SK-N-SH (cell line): ENCODE results near the gene CEP170B. TPM values are rescaled to one million over a fixed set of nuclear protein-coding genes. Genes with fewer than 3 reads are reported as not detected.

ENCODE experiments used
- CTCF ChIA-PET: fragments of 300-600, 350-600 bp; formaldehyde crosslinking; extraction: SDS; loops from one replicate; lab custom pipeline; 2021; lab: Yijun Ruan, JAX
- POLR2A ChIA-PET: fragments of 350-600 bp; sonication (Branson Sonifier 250); formaldehyde crosslinking; extraction: SDS; loops from one replicate; lab custom pipeline; 2020; ENCODE audit warnings: antibody characterized with exemption, inconsistent platforms; lab: Yijun Ruan, JAX
- DNase-seq: peaks from one replicate; pipeline ENCODE4 v3.0.0; 2012
- H2AFZ ChIP-seq: fragments of 200-600 bp; sonication (generic); 2 replicates; pipeline ENCODE4 v1.8.1; 2016; ENCODE audit warnings: antibody characterized with exemption, mild to moderate bottlenecking, low read depth
- H3F3A ChIP-seq: fragments of 200-600 bp; sonication (generic); replicated peaks from 2 replicates; pipeline ENCODE3; 2016; ENCODE audit warnings: antibody characterized with exemption, mild to moderate bottlenecking; ENCODE audit not compliant: insufficient read depth
- H3K27ac ChIP-seq, 2 experiments: fragments of 200-500 bp in 1 of 2; fragments of 200-600 bp in 1 of 2; sonication (Bioruptor generic) in 1 of 2; sonication (generic), shearing (Covaris generic) in 1 of 2; 2 replicates each; pipeline versions ENCODE4 v1.5.1 to v1.6.1; 2014 to 2016; ENCODE audit warnings: low read depth in 2 of 2, inconsistent platforms in 1 of 2, low read length in 1 of 2, mild to moderate bottlenecking in 1 of 2, mixed read lengths in 1 of 2
- H3K27me3 ChIP-seq: fragments of 200-600 bp; sonication (generic), shearing (Covaris generic); 2 replicates; pipeline ENCODE4 v1.6.1; 2016; ENCODE audit warnings: mixed run types; ENCODE audit not compliant: insufficient read depth
- H3K36me3 ChIP-seq, 2 experiments: fragments of 200-500 bp in 1 of 2; fragments of 200-600 bp in 1 of 2; sonication (Bioruptor generic) in 1 of 2; sonication (generic) in 1 of 2; replicated peaks in 1 of 2; 2 replicates each; pipeline versions ENCODE3 to v1.5.1; 2014 to 2016; ENCODE audit warnings: low read length in 1 of 2, mild to moderate bottlenecking in 1 of 2; ENCODE audit not compliant: insufficient read depth in 2 of 2, control insufficient read depth in 1 of 2
- H3K4me1 ChIP-seq, 2 experiments: fragments of 200-500 bp in 1 of 2; fragments of 200-600 bp in 1 of 2; sonication (Bioruptor generic) in 1 of 2; sonication (generic), shearing (Covaris generic) in 1 of 2; 2 replicates each; pipeline versions ENCODE4 v1.5.1 to v1.6.1; 2014 to 2016; ENCODE audit warnings: low read depth in 1 of 2, low read length in 1 of 2, mixed run types in 1 of 2; ENCODE audit not compliant: insufficient read depth in 2 of 2, control insufficient read depth in 1 of 2
- H3K4me2 ChIP-seq: fragments of 200-600 bp; sonication (generic), shearing (Covaris generic); 2 replicates; pipeline ENCODE4 v1.6.1; 2017; ENCODE audit warnings: mixed run types
- H3K4me3 ChIP-seq, 2 experiments: fragments of 200-500 bp in 1 of 2; fragments of 200-600 bp in 1 of 2; sonication (Bioruptor generic) in 1 of 2; sonication (generic), shearing (Covaris generic) in 1 of 2; 2 replicates each; pipeline versions ENCODE4 v1.5.1 to v1.8.1; 2014 to 2016; ENCODE audit warnings: low read depth in 2 of 2, inconsistent platforms in 1 of 2, low read length in 1 of 2, mild to moderate bottlenecking in 1 of 2, mixed read lengths in 1 of 2, moderate library complexity in 1 of 2
- H3K79me2 ChIP-seq: fragments of 200-600 bp; sonication (generic); 2 replicates; pipeline ENCODE4 v1.8.1; 2017; ENCODE audit warnings: mild to moderate bottlenecking; ENCODE audit not compliant: insufficient read depth
- H3K9ac ChIP-seq: fragments of 200-600 bp; sonication (generic); 2 replicates; pipeline ENCODE4 v1.6.1; 2017; ENCODE audit warnings: mixed run types
- H3K9me2 ChIP-seq: fragments of 200-600 bp; sonication (generic); 2 replicates; pipeline ENCODE4 v1.6.1; 2017; ENCODE audit warnings: mixed run types
- H3K9me3 ChIP-seq: fragments of 200-600 bp; sonication (generic); 2 replicates; pipeline ENCODE4 v1.6.1; 2017; ENCODE audit warnings: mixed run types, mild to moderate bottlenecking, moderate library complexity
- H4K20me1 ChIP-seq: fragments of 200-600 bp; sonication (generic); 2 replicates; pipeline ENCODE4 v1.6.1; 2017; ENCODE audit warnings: mild to moderate bottlenecking, mixed run types; ENCODE audit not compliant: insufficient read depth
- CHD2 ChIP-seq: fragments of 150-350 bp; IDR thresholded peaks from 2 replicates; pipeline ENCODE4 v1.6.1; 2018; ENCODE audit warnings: low read length; ENCODE audit not compliant: partially characterized antibody
- ELF1 ChIP-seq: IDR thresholded peaks from 2 replicates; pipeline ENCODE4 v1.4.0; 2012
- FOSL2 ChIP-seq: IDR thresholded peaks from 2 replicates; pipeline ENCODE4 v1.4.0; 2012; ENCODE audit warnings: low read depth, mild to moderate bottlenecking, moderate library complexity, borderline replicate concordance
- FOXJ3 ChIP-seq: sonication (generic); formaldehyde crosslinking; IDR thresholded peaks from 2 replicates; pipeline ENCODE4 v1.5.1; 2020; ENCODE audit warnings: mild to moderate bottlenecking, missing genetic modification reagents
- FOXM1 ChIP-seq: IDR thresholded peaks from 2 replicates; pipeline ENCODE4 v1.4.0; 2012; ENCODE audit warnings: low read depth, mild to moderate bottlenecking
- GABPA ChIP-seq: IDR thresholded peaks from 2 replicates; pipeline ENCODE4 v1.4.0; 2012; ENCODE audit warnings: low read depth, mild to moderate bottlenecking
- GATA2 ChIP-seq: sonication (generic); formaldehyde crosslinking; IDR thresholded peaks from 2 replicates; pipeline ENCODE4 v1.5.0; 2020; ENCODE audit warnings: mild to moderate bottlenecking, missing genetic modification reagents
- MXI1 ChIP-seq: IDR thresholded peaks from 2 replicates; pipeline ENCODE4 v1.6.1; 2012; ENCODE audit warnings: mild to moderate bottlenecking, low read depth, low read length, improper control_type of control experiment
- RCOR1 ChIP-seq: fragments of 150-350 bp; IDR thresholded peaks from 2 replicates; pipeline ENCODE4 v1.6.1; 2017; ENCODE audit warnings: antibody characterized with exemption, low read length
- RXRA ChIP-seq: IDR thresholded peaks from 2 replicates; pipeline ENCODE4 v1.4.0; 2012; ENCODE audit warnings: low read depth, mild to moderate bottlenecking, borderline replicate concordance
- TEAD4 ChIP-seq: IDR thresholded peaks from 2 replicates; pipeline ENCODE4 v1.4.0; 2012; ENCODE audit warnings: mild to moderate bottlenecking, borderline replicate concordance; ENCODE audit not compliant: insufficient read depth
- USF1 ChIP-seq: IDR thresholded peaks from 2 replicates; pipeline ENCODE4 v1.4.0; 2012; ENCODE audit warnings: low read depth, borderline replicate concordance
- YY1 ChIP-seq: IDR thresholded peaks from 2 replicates; pipeline ENCODE4 v1.4.0; 2012; ENCODE audit warnings: low read depth, mild to moderate bottlenecking
- ZBTB33 ChIP-seq: IDR thresholded peaks from 2 replicates; pipeline ENCODE4 v1.4.0; 2012; ENCODE audit warnings: low read depth, borderline replicate concordance
- WGBS: methylation state at CpG from one replicate; pipeline ENCODE4 v1.1.6; 2017; ENCODE audit warnings: low lambda C conversion rate; 5-methylcytosine and 5-hydroxymethylcytosine counted together
- polyA plus RNA-seq, 3 experiments: library from polyadenylated mRNA; depleted of rRNA; stranded (reverse); fragments of >200 nt; gene quantifications; 2 replicates each; pipeline ENCODE4 v1.2.3, GENCODE V29; 2012
- TF ChIP-seq, protein P1 (sequence below): IDR thresholded peaks from 2 replicates; pipeline ENCODE4 v1.6.1; 2012; ENCODE audit warnings: mild to moderate bottlenecking, low read depth, low read length, moderate library complexity
- TF ChIP-seq, protein P2 (sequence below): fragments of 150-350 bp; IDR thresholded peaks from 2 replicates; pipeline ENCODE4 v1.6.1; 2016; ENCODE audit warnings: mild to moderate bottlenecking, low read depth, low read length

The CEP170B gene
- polyA plus RNA-seq, 1 of the 3 experiments (the other 2 are of a cell fraction), result 11.0 TPM

- H3K27me3 ChIP-seq, result peaks cover 6% of the 10 kb centered on the region; the same call in 1 of the 2 replicates
- POLR2A ChIA-PET, result no interaction called here
- no peaks in the 10 kb centered on the region for H3K79me2 ChIP-seq
- no peak overlapping the region for H2AFZ ChIP-seq
- 43% methylated on average over 3 of the region's 3 CpGs for WGBS
- no peak overlapping the region for H3K4me2 ChIP-seq
- H3K4me3 ChIP-seq, result no peak overlapping the region
- no peaks in the 10 kb centered on the region for H4K20me1 ChIP-seq
- no peaks in the 10 kb centered on the region for H3K36me3 ChIP-seq
- H3K27ac ChIP-seq, result no peak overlapping the region
- no peaks in the 10 kb centered on the region for H3K9me2 ChIP-seq
- DNase-seq, result no peak
- CTCF ChIA-PET, result interaction anchor here (1.3 kb wide), 1 partner anchor 24 kb away, joined by 3 read pairs; no protein-coding TSS in a partner anchor
- H3K9me3 ChIP-seq, result no peaks in the 10 kb centered on the region
- H3K4me1 ChIP-seq, result no peaks in the 10 kb centered on the region; a peak in 1 of 4 replicates
- H3F3A ChIP-seq, result no peaks in the 10 kb centered on the region
- no peak for TF ChIP-seq CHD2
- TF ChIP-seq RXRA, result no peak
- TF ChIP-seq, protein P1, sequence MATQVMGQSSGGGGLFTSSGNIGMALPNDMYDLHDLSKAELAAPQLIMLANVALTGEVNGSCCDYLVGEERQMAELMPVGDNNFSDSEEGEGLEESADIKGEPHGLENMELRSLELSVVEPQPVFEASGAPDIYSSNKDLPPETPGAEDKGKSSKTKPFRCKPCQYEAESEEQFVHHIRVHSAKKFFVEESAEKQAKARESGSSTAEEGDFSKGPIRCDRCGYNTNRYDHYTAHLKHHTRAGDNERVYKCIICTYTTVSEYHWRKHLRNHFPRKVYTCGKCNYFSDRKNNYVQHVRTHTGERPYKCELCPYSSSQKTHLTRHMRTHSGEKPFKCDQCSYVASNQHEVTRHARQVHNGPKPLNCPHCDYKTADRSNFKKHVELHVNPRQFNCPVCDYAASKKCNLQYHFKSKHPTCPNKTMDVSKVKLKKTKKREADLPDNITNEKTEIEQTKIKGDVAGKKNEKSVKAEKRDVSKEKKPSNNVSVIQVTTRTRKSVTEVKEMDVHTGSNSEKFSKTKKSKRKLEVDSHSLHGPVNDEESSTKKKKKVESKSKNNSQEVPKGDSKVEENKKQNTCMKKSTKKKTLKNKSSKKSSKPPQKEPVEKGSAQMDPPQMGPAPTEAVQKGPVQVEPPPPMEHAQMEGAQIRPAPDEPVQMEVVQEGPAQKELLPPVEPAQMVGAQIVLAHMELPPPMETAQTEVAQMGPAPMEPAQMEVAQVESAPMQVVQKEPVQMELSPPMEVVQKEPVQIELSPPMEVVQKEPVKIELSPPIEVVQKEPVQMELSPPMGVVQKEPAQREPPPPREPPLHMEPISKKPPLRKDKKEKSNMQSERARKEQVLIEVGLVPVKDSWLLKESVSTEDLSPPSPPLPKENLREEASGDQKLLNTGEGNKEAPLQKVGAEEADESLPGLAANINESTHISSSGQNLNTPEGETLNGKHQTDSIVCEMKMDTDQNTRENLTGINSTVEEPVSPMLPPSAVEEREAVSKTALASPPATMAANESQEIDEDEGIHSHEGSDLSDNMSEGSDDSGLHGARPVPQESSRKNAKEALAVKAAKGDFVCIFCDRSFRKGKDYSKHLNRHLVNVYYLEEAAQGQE, result no peak
- TF ChIP-seq RCOR1, result no peak
- TF ChIP-seq MXI1, result no peak
- TF ChIP-seq USF1, result no peak
- no peak for TF ChIP-seq YY1
- TF ChIP-seq FOSL2, result no peak
- no peak for TF ChIP-seq ELF1
- no peak for TF ChIP-seq FOXM1
- no peak for TF ChIP-seq GABPA
- no peak for TF ChIP-seq TEAD4
- TF ChIP-seq GATA2, result no peak
- no peak for TF ChIP-seq FOXJ3 (CRISPR knock-in tag)
- TF ChIP-seq ZBTB33, result no peak
- TF ChIP-seq, protein P2, sequence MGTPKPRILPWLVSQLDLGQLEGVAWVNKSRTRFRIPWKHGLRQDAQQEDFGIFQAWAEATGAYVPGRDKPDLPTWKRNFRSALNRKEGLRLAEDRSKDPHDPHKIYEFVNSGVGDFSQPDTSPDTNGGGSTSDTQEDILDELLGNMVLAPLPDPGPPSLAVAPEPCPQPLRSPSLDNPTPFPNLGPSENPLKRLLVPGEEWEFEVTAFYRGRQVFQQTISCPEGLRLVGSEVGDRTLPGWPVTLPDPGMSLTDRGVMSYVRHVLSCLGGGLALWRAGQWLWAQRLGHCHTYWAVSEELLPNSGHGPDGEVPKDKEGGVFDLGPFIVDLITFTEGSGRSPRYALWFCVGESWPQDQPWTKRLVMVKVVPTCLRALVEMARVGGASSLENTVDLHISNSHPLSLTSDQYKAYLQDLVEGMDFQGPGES, result no peak
- H3K9ac ChIP-seq, result no peak overlapping the region
Observed at GRCh38 chr14:104919993-104920315, 54.9 kb downstream of the CEP170B start.
